B cell (primary cell): ENCODE results near the gene MSS51.

Source experiments
- EZH2 ChIP-seq: IDR thresholded peaks from 2 replicates; pipeline ENCODE4 v1.6.1; 2012; ENCODE audit warnings: borderline replicate concordance, low read depth, mild to moderate bottlenecking, moderate library complexity, low read length; ENCODE audit not compliant: insufficient read depth, poor library complexity, severe bottlenecking
- TF ChIP-seq, protein P1 (sequence below): fragments of 200-600 bp; IDR thresholded peaks from one replicate; pipeline ENCODE4 v1.8.0; 2022; ENCODE audit warnings: antibody characterized with exemption, mild to moderate bottlenecking

- TF ChIP-seq EZH2, result no peak
- TF ChIP-seq, protein P1, sequence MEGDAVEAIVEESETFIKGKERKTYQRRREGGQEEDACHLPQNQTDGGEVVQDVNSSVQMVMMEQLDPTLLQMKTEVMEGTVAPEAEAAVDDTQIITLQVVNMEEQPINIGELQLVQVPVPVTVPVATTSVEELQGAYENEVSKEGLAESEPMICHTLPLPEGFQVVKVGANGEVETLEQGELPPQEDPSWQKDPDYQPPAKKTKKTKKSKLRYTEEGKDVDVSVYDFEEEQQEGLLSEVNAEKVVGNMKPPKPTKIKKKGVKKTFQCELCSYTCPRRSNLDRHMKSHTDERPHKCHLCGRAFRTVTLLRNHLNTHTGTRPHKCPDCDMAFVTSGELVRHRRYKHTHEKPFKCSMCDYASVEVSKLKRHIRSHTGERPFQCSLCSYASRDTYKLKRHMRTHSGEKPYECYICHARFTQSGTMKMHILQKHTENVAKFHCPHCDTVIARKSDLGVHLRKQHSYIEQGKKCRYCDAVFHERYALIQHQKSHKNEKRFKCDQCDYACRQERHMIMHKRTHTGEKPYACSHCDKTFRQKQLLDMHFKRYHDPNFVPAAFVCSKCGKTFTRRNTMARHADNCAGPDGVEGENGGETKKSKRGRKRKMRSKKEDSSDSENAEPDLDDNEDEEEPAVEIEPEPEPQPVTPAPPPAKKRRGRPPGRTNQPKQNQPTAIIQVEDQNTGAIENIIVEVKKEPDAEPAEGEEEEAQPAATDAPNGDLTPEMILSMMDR, result no peak
Measured at GRCh38 chr10:73480158-73480557, 46.8 kb upstream of the MSS51 start.
